Kasumi-1 (cell line): ENCODE measurements around the gene C1QTNF5.

Experiments
- DNase-seq, 2 experiments: peaks; one replicate each; lab custom pipeline; 2025; lab: John Stamatoyannopoulos, UW

Gene C1QTNF5

GRCh38 chr11:119290894-119291497, 49.7 kb downstream of the C1QTNF5 start:
- no peak for DNase-seq
